ENCODE measurements around the gene PRR35. TPM values are rescaled to one million over a fixed set of nuclear protein-coding genes. Genes with fewer than 3 reads are reported as not detected.

PRR35 gene
- total RNA-seq (2014; rRNA removed): not detected in 2 replicates
- percentile 18 among the genes with signal in this experiment for Bru-seq, nascent RNA
- BruChase-seq, experiment 1, labeled RNA remaining after a 6-hour chase: not detected
- not detected for BruChase-seq, experiment 2, labeled RNA remaining after a 2-hour chase
- long read RNA-seq: 0 reads

DNA sequence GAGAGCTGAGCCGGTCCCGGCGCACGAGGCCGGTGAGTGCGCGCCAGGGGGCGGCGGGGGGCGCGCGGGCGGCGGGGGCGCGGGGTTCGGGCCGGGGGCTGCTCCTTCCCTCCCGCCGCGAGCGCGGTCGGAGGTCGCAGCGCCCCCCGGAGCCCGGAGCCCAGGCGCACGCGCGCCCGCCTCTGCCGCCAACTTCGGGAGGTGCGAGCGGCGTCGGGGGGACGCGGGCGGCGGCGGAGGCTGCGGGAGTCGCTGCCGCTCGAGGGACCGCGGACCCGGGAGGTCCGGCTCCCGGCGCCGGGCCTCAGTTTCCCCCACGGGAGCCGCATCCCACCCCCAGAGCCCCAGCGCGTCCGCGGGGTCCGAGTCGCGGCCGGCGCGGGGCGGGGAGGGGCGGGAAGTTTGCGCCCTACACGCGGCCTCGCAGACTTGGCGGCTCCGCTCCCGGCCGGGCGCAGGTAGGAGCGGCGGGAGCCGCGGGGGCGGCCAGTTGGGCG is at the start of gene PRR35:
PRR35 (plus strand) TSS at position 191 of the 497 bp plus-strand sequence. CDS start 2,901 bp downstream, outside the sequence.
- no peaks in the 10 kb centered on the region for H3K36me3 ChIP-seq (ENCODE audit: low read depth, low read length)
- no peaks in the 10 kb centered on the region for H3F3A ChIP-seq (ENCODE audit: low read length, unreplicated experiment)
- ATAC-seq (no peak), DNase-seq (no peak)
- TF ChIP-seq EZH2phosphoT487 (IDR thresholded peaks at IDR 0.05; ENCODE audit: borderline replicate concordance, low read length) (no peak), EZH2 (IDR thresholded peaks at IDR 0.05; ENCODE audit: low read length, unreplicated experiment) (no peak)
- TF ChIP-seq, protein P1, sequence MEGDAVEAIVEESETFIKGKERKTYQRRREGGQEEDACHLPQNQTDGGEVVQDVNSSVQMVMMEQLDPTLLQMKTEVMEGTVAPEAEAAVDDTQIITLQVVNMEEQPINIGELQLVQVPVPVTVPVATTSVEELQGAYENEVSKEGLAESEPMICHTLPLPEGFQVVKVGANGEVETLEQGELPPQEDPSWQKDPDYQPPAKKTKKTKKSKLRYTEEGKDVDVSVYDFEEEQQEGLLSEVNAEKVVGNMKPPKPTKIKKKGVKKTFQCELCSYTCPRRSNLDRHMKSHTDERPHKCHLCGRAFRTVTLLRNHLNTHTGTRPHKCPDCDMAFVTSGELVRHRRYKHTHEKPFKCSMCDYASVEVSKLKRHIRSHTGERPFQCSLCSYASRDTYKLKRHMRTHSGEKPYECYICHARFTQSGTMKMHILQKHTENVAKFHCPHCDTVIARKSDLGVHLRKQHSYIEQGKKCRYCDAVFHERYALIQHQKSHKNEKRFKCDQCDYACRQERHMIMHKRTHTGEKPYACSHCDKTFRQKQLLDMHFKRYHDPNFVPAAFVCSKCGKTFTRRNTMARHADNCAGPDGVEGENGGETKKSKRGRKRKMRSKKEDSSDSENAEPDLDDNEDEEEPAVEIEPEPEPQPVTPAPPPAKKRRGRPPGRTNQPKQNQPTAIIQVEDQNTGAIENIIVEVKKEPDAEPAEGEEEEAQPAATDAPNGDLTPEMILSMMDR (conservative IDR thresholded peaks at IDR 0.05; ENCODE audit: low read depth, low read length): no peak
- no peaks in the 10 kb centered on the region for H3K9me2 ChIP-seq (replicated peaks; ENCODE audit: low read length)
- no peak within 1 kb of the TSS for H3K4me2 ChIP-seq (ENCODE audit: low read length)
- no peak within 1 kb of the TSS for H2AFZ ChIP-seq (ENCODE audit: low read length)
- H3K27me3 ChIP-seq (ENCODE audit: low read length): peaks cover 13% of the 10 kb centered on the region
- POLR2A ChIA-PET (ENCODE audit: unreplicated experiment): no interaction called here
- H3K9ac ChIP-seq (ENCODE audit: low read length): no peak within 1 kb of the TSS
- H3K9me3 ChIP-seq (ENCODE audit: low read length): no peaks in the 10 kb centered on the region
- BruUV-seq (replicated peaks): no TSS peak
- H3K27ac ChIP-seq (ENCODE audit: low read length): no peak within 1 kb of the TSS
- no peaks in the 10 kb centered on the region for H4K20me1 ChIP-seq (ENCODE audit: low read length)
- intact Hi-C loops (cut with micrococcal nuclease): no loop called here
- no peaks in the 10 kb centered on the region for H3K79me2 ChIP-seq (ENCODE audit: low read length)
- H3K4me3 ChIP-seq (ENCODE audit: low read length): no peak within 1 kb of the TSS
- H3K4me1 ChIP-seq (ENCODE audit: insufficient read depth, low read length): no peaks in the 10 kb centered on the region
- CTCF ChIA-PET: no interaction called here

DNA sequence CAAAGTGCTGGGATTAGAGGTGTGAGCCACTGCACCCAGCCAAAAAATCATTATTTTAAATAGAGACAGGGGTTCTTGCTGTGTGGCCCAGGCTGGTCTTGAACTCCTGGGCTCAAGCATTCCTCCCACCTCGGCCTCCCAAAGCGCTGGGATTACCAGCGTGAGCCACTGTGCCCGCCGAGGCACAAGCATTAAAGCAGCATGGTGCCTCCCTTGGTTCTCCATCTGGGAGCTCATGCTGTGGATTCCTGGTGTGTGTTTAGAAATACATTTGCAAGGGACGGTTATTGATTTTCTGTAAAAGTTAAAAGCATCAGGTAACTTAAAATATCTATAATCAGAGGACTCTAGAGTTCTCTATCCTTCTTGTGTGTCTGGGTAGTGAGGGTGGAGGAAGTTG is 47.4 kb upstream of the PRR35 start:
- Histone ChIP-seq H3K79me2 (ENCODE audit: low read length) (no peaks in the 10 kb centered on the region), H3K27me3 (ENCODE audit: low read length) (no peaks in the 10 kb centered on the region), H2AFZ (ENCODE audit: low read length) (no peak overlapping the region), H3K27ac (ENCODE audit: low read length) (no peak overlapping the region), H3K4me3 (ENCODE audit: low read length) (no peak overlapping the region), H3F3A (ENCODE audit: low read length, unreplicated experiment) (no peaks in the 10 kb centered on the region), H3K36me3 (ENCODE audit: low read depth, low read length) (no peaks in the 10 kb centered on the region), H4K20me1 (ENCODE audit: low read length) (no peaks in the 10 kb centered on the region), H3K9me2 (replicated peaks; ENCODE audit: low read length) (no peaks in the 10 kb centered on the region), H3K9me3 (ENCODE audit: low read length) (no peaks in the 10 kb centered on the region), H3K4me2 (ENCODE audit: low read length) (no peak overlapping the region), H3K4me1 (ENCODE audit: insufficient read depth, low read length) (no peaks in the 10 kb centered on the region), H3K9ac (ENCODE audit: low read length) (no peak overlapping the region)
- DNase-seq (no peak), ATAC-seq (no peak)
- CTCF ChIA-PET: no interaction called here
- POLR2A ChIA-PET (ENCODE audit: unreplicated experiment): no interaction called here
- no peak for TF ChIP-seq EZH2 (IDR thresholded peaks at IDR 0.05; ENCODE audit: low read length, unreplicated experiment)
- TF ChIP-seq, protein P1 (conservative IDR thresholded peaks at IDR 0.05; ENCODE audit: low read depth, low read length): no peak
- TF ChIP-seq EZH2phosphoT487 (IDR thresholded peaks at IDR 0.05; ENCODE audit: borderline replicate concordance, low read length): no peak
- intact Hi-C loops (cut with micrococcal nuclease): no loop called here
- BruUV-seq (replicated peaks): no TSS peak

DNA sequence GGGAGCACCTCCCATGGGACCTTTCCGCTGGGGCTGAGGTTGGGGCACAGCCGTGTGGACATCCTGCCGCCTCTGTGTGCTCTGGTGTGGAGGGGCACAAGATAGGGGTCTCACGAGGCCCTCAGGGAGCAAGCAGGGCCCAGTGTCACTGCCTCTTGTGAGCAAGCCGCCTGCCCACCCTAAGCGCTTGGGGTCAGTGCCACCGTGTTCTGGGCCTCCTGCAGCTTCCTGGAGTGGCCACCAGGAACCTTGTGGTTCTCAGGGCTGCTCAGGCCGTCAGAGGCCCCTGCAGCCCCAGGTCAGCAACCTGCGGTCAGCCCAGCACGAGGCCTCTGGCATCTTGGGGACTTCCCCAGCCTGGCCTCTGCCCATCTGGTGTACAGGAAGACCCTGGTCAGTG is 46.2 kb upstream of the PRR35 start:
- CTCF ChIA-PET: no interaction called here

More for the DNA sequence above, 46.2 kb upstream of the PRR35 start:
- TF ChIP-seq, protein P1 (conservative IDR thresholded peaks at IDR 0.05; ENCODE audit: low read depth, low read length): no peak
- TF ChIP-seq EZH2 (IDR thresholded peaks at IDR 0.05; ENCODE audit: low read length, unreplicated experiment) (no peak), EZH2phosphoT487 (IDR thresholded peaks at IDR 0.05; ENCODE audit: borderline replicate concordance, low read length) (no peak)
- Histone ChIP-seq H3K4me2 (ENCODE audit: low read length) (no peak overlapping the region), H2AFZ (ENCODE audit: low read length) (no peak overlapping the region), H3K4me1 (ENCODE audit: insufficient read depth, low read length) (no peaks in the 10 kb centered on the region), H3K27ac (ENCODE audit: low read length) (no peak overlapping the region), H3F3A (ENCODE audit: low read length, unreplicated experiment) (no peaks in the 10 kb centered on the region), H3K27me3 (ENCODE audit: low read length) (no peaks in the 10 kb centered on the region), H3K36me3 (ENCODE audit: low read depth, low read length) (no peaks in the 10 kb centered on the region), H3K9ac (ENCODE audit: low read length) (no peak overlapping the region), H3K9me3 (ENCODE audit: low read length) (no peaks in the 10 kb centered on the region), H3K79me2 (ENCODE audit: low read length) (no peaks in the 10 kb centered on the region), H4K20me1 (ENCODE audit: low read length) (no peaks in the 10 kb centered on the region), H3K9me2 (replicated peaks; ENCODE audit: low read length) (no peaks in the 10 kb centered on the region), H3K4me3 (ENCODE audit: low read length) (no peak overlapping the region)
- intact Hi-C loops (cut with micrococcal nuclease): no loop called here
- POLR2A ChIA-PET (ENCODE audit: unreplicated experiment): no interaction called here
- BruUV-seq (replicated peaks): no TSS peak
- DNase-seq (no peak), ATAC-seq (no peak)
